ENCODE results near the gene ZNF862. TPM values are rescaled to one million over a fixed set of nuclear protein-coding genes. Genes with fewer than 3 reads are reported as not detected.

Gene ZNF862
- total RNA-seq, 2 donors from 2014 or later, result 8.3 to 15.6 TPM

GRCh38 chr7:149882248-149883047, 44.3 kb downstream of the ZNF862 start:
- Histone ChIP-seq H3K36me3 (ENCODE audit: control insufficient read depth, insufficient read depth, low read length) (no peaks in the 10 kb centered on the region), H3K4me1 (ENCODE audit: control insufficient read depth, insufficient read depth, low read length) (peaks cover 6% of the 10 kb centered on the region), H3K9ac (ENCODE audit: extremely low read depth, low read length, poor library complexity, severe bottlenecking) (no peak overlapping the region), H3K27ac (ENCODE audit: low read depth, low read length) (no peak overlapping the region), H3K27me3 (ENCODE audit: control insufficient read depth, insufficient read depth, low read length, poor library complexity, severe bottlenecking) (no peaks in the 10 kb centered on the region), H3K9me3 (ENCODE audit: control insufficient read depth, low read length) (no peaks in the 10 kb centered on the region), H3K4me3 (ENCODE audit: low read length) (no peak overlapping the region)
- Mint-ChIP-seq H3K4me3 (no peak overlapping the region), H3K27me3 (ENCODE audit: insufficient read depth) (no peaks in the 10 kb centered on the region), H3K36me3 (ENCODE audit: low read depth) (no peaks in the 10 kb centered on the region), H3K4me1 (peaks cover 16% of the 10 kb centered on the region), H3K27ac (no peak overlapping the region), H3K9me3 (no peaks in the 10 kb centered on the region)
- 93 to 100% methylated on average over 3 to 11 of the region's 11 CpGs for WGBS, 2 experiments (ENCODE audit: insufficient coverage in 1 of 2, insufficient read length in 1 of 2)
- DNase-seq, result peak; percentile 24
- no peak for TF ChIP-seq CTCF (conservative IDR thresholded peaks at IDR 0.05)

DNA sequence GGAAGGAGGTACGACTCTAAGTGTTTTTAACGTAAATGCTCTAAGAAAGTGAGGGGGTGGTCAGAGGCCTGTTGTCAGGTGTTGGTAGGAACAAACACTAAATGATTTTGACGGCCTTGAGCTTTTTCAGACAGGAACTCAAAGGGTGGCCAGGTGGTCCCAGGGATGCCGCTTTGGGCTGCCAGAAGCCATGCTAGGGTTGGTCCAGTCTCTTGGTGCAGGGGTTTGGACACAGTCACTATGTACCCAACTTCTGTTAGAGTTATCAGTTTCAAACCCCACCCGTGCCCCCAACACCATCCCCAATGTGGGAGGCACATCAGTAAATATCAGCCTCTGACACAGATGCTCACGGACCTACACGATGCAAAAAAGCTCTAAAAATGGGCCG, 44.9 kb downstream of the ZNF862 start:
- 72 to 74% methylated on average over 7 to 8 of the region's 8 CpGs for WGBS, 2 experiments (ENCODE audit: insufficient coverage in 1 of 2, insufficient read length in 1 of 2)
- H3K36me3 Mint-ChIP-seq (ENCODE audit: low read depth), result no peaks in the 10 kb centered on the region

DNA sequence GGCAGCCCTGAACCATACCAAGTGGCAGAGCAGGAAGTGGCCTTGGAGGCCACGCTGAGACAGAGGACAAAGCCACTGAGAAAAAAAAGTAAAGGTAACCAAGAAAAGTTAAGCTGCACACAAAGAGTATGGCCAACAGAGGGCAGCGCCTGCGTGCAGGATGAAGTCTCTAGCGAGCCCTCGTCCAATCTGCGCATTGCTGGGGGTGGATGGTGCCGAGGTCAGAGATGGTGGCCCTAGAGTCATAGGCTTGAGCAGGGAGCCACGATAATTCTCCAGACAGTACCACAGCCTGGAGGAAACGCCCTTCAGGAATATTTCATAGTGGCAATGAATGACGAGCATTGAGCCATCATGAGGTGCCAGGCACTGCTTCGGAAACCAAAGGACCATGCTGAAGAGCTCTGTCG, 45.3 kb downstream of the ZNF862 start:
- H3K9me3 ChIP-seq (ENCODE audit: control insufficient read depth, low read length), result no peaks in the 10 kb centered on the region
- 43% methylated on average over 12 of the region's 12 CpGs for WGBS, 2 experiments (ENCODE audit: insufficient coverage in 1 of 2, insufficient read length in 1 of 2)
- Mint-ChIP-seq H3K9me3 (no peaks in the 10 kb centered on the region), H3K4me1 (peaks cover 16% of the 10 kb centered on the region), H3K4me3 (no peak overlapping the region), H3K36me3 (ENCODE audit: low read depth) (no peaks in the 10 kb centered on the region), H3K27ac (no peak overlapping the region), H3K27me3 (ENCODE audit: insufficient read depth) (no peaks in the 10 kb centered on the region)
- H3K4me1 ChIP-seq (ENCODE audit: control insufficient read depth, insufficient read depth, low read length), result peaks cover 6% of the 10 kb centered on the region
- H3K9ac ChIP-seq (ENCODE audit: extremely low read depth, low read length, poor library complexity, severe bottlenecking), result no peak overlapping the region
- no peak overlapping the region for H3K27ac ChIP-seq (ENCODE audit: low read depth, low read length)
- H3K4me3 ChIP-seq (ENCODE audit: low read length), result no peak overlapping the region
- peak; percentile 90 for DNase-seq
- no peaks in the 10 kb centered on the region for H3K36me3 ChIP-seq (ENCODE audit: control insufficient read depth, insufficient read depth, low read length)
- no peaks in the 10 kb centered on the region for H3K27me3 ChIP-seq (ENCODE audit: control insufficient read depth, insufficient read depth, low read length, poor library complexity, severe bottlenecking)
- TF ChIP-seq CTCF (conservative IDR thresholded peaks at IDR 0.05), result peak; percentile 87

More for the DNA sequence above, 44.9 kb downstream of the ZNF862 start:
- Mint-ChIP-seq H3K27ac (no peak overlapping the region), H3K4me1 (peaks cover 16% of the 10 kb centered on the region), H3K9me3 (no peaks in the 10 kb centered on the region), H3K4me3 (no peak overlapping the region), H3K27me3 (ENCODE audit: insufficient read depth) (no peaks in the 10 kb centered on the region)
- Histone ChIP-seq H3K4me3 (ENCODE audit: low read length) (no peak overlapping the region), H3K27me3 (ENCODE audit: control insufficient read depth, insufficient read depth, low read length, poor library complexity, severe bottlenecking) (no peaks in the 10 kb centered on the region), H3K9me3 (ENCODE audit: control insufficient read depth, low read length) (no peaks in the 10 kb centered on the region), H3K27ac (ENCODE audit: low read depth, low read length) (no peak overlapping the region), H3K36me3 (ENCODE audit: control insufficient read depth, insufficient read depth, low read length) (no peaks in the 10 kb centered on the region), H3K9ac (ENCODE audit: extremely low read depth, low read length, poor library complexity, severe bottlenecking) (no peak overlapping the region), H3K4me1 (ENCODE audit: control insufficient read depth, insufficient read depth, low read length) (peaks cover 6% of the 10 kb centered on the region)
- no peak for TF ChIP-seq CTCF (conservative IDR thresholded peaks at IDR 0.05)
- DNase-seq, result no peak

All from endodermal cell (in vitro differentiated cells).